Suppressor macrophage treated with lipopolysaccharide for 1 hour (primary cell): ENCODE results near the gene ARHGAP15.

Experiments used
- DNase-seq, 3 donors: peaks; one replicate each; pipeline ENCODE4 v3.0.0-alpha.2; 2020 to 2022

ARHGAP15 gene

GRCh38 chr2:143176606-143177005 is 47.4 kb downstream of the ARHGAP15 start:
- DNase-seq, result no peak

- no peak for DNase-seq
These were observed 48.0 kb downstream of the ARHGAP15 start for GRCh38 chr2:143177096-143177786.

GRCh38 chr2:143181494-143181893 is 52.3 kb downstream of the ARHGAP15 start:
- DNase-seq, result no peak

GRCh38 chr2:143182649-143183048 is 53.4 kb downstream of the ARHGAP15 start:
- DNase-seq, result no peak

GRCh38 chr2:143183804-143184463 is 54.7 kb downstream of the ARHGAP15 start:
- no peak for DNase-seq

- DNase-seq, result no peak
These were observed 57.7 kb downstream of the ARHGAP15 start for GRCh38 chr2:143186876-143187275.

GRCh38 chr2:143190431-143190830 is 61.2 kb downstream of the ARHGAP15 start:
- DNase-seq, result peak in 2 of 3 donors; percentile 15 to 35

GRCh38 chr2:143192106-143192505 is 62.9 kb downstream of the ARHGAP15 start:
- no peak for DNase-seq

- no peak for DNase-seq
These were observed 63.5 kb downstream of the ARHGAP15 start for GRCh38 chr2:143192716-143193115.

- no peak for DNase-seq
These were observed 63.9 kb downstream of the ARHGAP15 start for GRCh38 chr2:143193121-143193520.

GRCh38 chr2:143195511-143195910 is 66.3 kb downstream of the ARHGAP15 start:
- DNase-seq, result no peak

GRCh38 chr2:143204062-143204461 is 74.8 kb downstream of the ARHGAP15 start:
- no peak for DNase-seq

- peak; percentile 4 to 31 (median 24) for DNase-seq
These were observed 76.0 kb downstream of the ARHGAP15 start for GRCh38 chr2:143205106-143205764.

GRCh38 chr2:143209570-143210445 is 80.6 kb downstream of the ARHGAP15 start:
- no peak for DNase-seq

- no peak for DNase-seq
These were observed 81.2 kb downstream of the ARHGAP15 start for GRCh38 chr2:143210446-143210819.

GRCh38 chr2:143217512-143218115 is 88.4 kb downstream of the ARHGAP15 start:
- DNase-seq, result peak; percentile 56 to 72 (median 72)

GRCh38 chr2:143218621-143219020 is 89.4 kb downstream of the ARHGAP15 start:
- no peak for DNase-seq

GRCh38 chr2:143219266-143219665 is 90.0 kb downstream of the ARHGAP15 start:
- DNase-seq, result no peak

- DNase-seq, result no peak
These were observed 94.3 kb downstream of the ARHGAP15 start for GRCh38 chr2:143223556-143223955.

- DNase-seq, result no peak
These were observed 96.7 kb downstream of the ARHGAP15 start for GRCh38 chr2:143225931-143226330.

GRCh38 chr2:143226714-143227541 is 97.7 kb downstream of the ARHGAP15 start:
- DNase-seq, result no peak

- DNase-seq, result no peak
These were observed 100.2 kb downstream of the ARHGAP15 start for GRCh38 chr2:143229411-143229810.
